Caco-2 (cell line): ENCODE results near the gene GMPPB. TPM values are rescaled to one million over a fixed set of nuclear protein-coding genes. Genes with fewer than 3 reads are reported as not detected.

ENCODE experiments used
- BruUV-seq: library from RNA; stranded (reverse); fragments of 400-500 nt; replicated peaks from 2 replicates; lab custom pipeline; 2021; lab: Mats Ljungman, UMichigan
- CTCF ChIA-PET: fragments of 300-600 bp; sonication (Branson Sonifier 250); formaldehyde crosslinking; loops from one replicate; lab custom pipeline; 2022; ENCODE audit warnings: antibody characterized with exemption; lab: Charles Lee
- POLR2A ChIA-PET: fragments of 300-600 bp; sonication (Branson Sonifier 250); formaldehyde crosslinking; loops from one replicate; lab custom pipeline; 2022; ENCODE audit warnings: antibody characterized with exemption; lab: Charles Lee
- DNase-seq, 2 experiments: peaks; one replicate each; pipeline versions ENCODE4 v3.0.0 to v3.0.0-alpha.2; 2020 to 2022
- H3K27me3 ChIP-seq: replicated peaks from 2 replicates; pipeline ENCODE4 v1.6.0; 2011; ENCODE audit warnings: low read length; ENCODE audit not compliant: control insufficient read depth, insufficient read depth
- H3K36me3 ChIP-seq: 2 replicates; pipeline ENCODE4 v1.5.1; 2011; ENCODE audit warnings: low read length; ENCODE audit not compliant: control insufficient read depth, insufficient read depth
- H3K4me1 ChIP-seq: fragments of 250-450 bp; sonication (Bioruptor Pico); 2 replicates; pipeline ENCODE4 v1.5.1; 2020; ENCODE audit warnings: mild to moderate bottlenecking
- H3K4me3 ChIP-seq: 2 replicates; pipeline ENCODE4 v1.5.1; 2011; ENCODE audit warnings: low read depth, mild to moderate bottlenecking, control low read depth, low read length
- H3K9me3 ChIP-seq: fragments of 250-450 bp; sonication (Bioruptor Pico); 2 replicates; pipeline ENCODE4 v1.5.1; 2020; ENCODE audit warnings: mild to moderate bottlenecking, moderate library complexity
- H3K27ac Mint-ChIP-seq: one replicate; pipeline ENCODE4 v1.8.0; 2022; ENCODE audit warnings: mixed read lengths; ENCODE audit not compliant: unreplicated experiment
- H3K27me3 Mint-ChIP-seq: one replicate; pipeline ENCODE4 v1.8.0; 2022; ENCODE audit warnings: mixed read lengths; ENCODE audit not compliant: insufficient read depth, unreplicated experiment
- H3K36me3 Mint-ChIP-seq: one replicate; pipeline ENCODE4 v1.8.0; 2022; ENCODE audit warnings: mild to moderate bottlenecking, mixed read lengths; ENCODE audit not compliant: insufficient read depth, unreplicated experiment
- H3K4me1 Mint-ChIP-seq: one replicate; pipeline ENCODE4 v1.8.0; 2022; ENCODE audit warnings: low read depth, mixed read lengths; ENCODE audit not compliant: unreplicated experiment
- H3K4me3 Mint-ChIP-seq: one replicate; pipeline ENCODE4 v1.8.0; 2022; ENCODE audit warnings: mild to moderate bottlenecking, moderate library complexity, mixed read lengths; ENCODE audit not compliant: unreplicated experiment
- H3K9me3 Mint-ChIP-seq: one replicate; pipeline ENCODE4 v1.8.0; 2022; ENCODE audit warnings: mixed read lengths; ENCODE audit not compliant: unreplicated experiment
- intact Hi-C: fragments of 100-400 bp; cut with micrococcal nuclease; formaldehyde crosslinking; loops from one replicate; pipeline ENCODE4 v1.10.0; 2022; ENCODE audit not compliant: unreplicated experiment
- total RNA-seq: library from RNA; stranded (reverse); gene quantifications from 2 replicates; pipeline ENCODE4 v1.2.3, GENCODE V29; 2022
- TF ChIP-seq, protein P1 (sequence below), 2 experiments: fragments of 200-600 bp in 1 of 2; IDR thresholded peaks; 1 replicate in 1 of 2; 2 replicates in 1 of 2; pipeline versions ENCODE4 v1.5.1 to v1.8.0; 2011 to 2022; ENCODE audit warnings: antibody characterized with exemption in 1 of 2, control low read depth in 1 of 2, inconsistent platforms in 1 of 2, low read depth in 1 of 2, low read length in 1 of 2, mild to moderate bottlenecking in 1 of 2, moderate library complexity in 1 of 2; ENCODE audit not compliant: insufficient read depth in 1 of 2, severe bottlenecking in 1 of 2, unreplicated experiment in 1 of 2

Gene GMPPB
- total RNA-seq, 1 experiment from 2014 or later, result 26.5 TPM

DNA sequence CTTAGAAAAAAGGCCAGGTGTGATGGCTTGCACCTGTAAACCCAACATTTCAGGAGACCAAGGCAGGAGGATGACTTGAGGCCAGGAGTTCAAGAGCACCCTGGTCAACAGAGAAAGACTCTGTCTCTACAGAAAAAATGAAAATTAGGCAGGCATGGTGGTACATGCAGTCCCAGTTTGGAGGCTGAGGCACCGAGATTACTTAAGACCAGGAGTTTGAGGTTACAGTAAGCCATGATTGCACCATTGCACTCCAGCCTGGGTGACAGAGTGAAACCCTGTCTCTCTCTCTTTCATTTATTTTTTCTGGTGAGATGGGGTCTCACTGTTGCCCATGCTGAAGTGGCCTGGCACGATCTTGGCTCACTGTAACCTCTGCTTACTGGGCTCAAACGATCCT lies 37.9 kb upstream of the GMPPB start:
- intact Hi-C loops, result no loop called here
- Mint-ChIP-seq H3K27ac (no peak overlapping the region), H3K4me1 (no peaks in the 10 kb centered on the region), H3K9me3 (no peaks in the 10 kb centered on the region), H3K27me3 (no peaks in the 10 kb centered on the region), H3K36me3 (peaks cover 34% of the 10 kb centered on the region), H3K4me3 (no peak overlapping the region)
- no peak overlapping the region for H3K4me3 ChIP-seq
- H3K9me3 ChIP-seq, result no peaks in the 10 kb centered on the region
- CTCF ChIA-PET, result no interaction called here
- no peaks in the 10 kb centered on the region for H3K4me1 ChIP-seq
- POLR2A ChIA-PET, result no interaction called here
- H3K36me3 ChIP-seq, result no peaks in the 10 kb centered on the region
- TF ChIP-seq, protein P1, sequence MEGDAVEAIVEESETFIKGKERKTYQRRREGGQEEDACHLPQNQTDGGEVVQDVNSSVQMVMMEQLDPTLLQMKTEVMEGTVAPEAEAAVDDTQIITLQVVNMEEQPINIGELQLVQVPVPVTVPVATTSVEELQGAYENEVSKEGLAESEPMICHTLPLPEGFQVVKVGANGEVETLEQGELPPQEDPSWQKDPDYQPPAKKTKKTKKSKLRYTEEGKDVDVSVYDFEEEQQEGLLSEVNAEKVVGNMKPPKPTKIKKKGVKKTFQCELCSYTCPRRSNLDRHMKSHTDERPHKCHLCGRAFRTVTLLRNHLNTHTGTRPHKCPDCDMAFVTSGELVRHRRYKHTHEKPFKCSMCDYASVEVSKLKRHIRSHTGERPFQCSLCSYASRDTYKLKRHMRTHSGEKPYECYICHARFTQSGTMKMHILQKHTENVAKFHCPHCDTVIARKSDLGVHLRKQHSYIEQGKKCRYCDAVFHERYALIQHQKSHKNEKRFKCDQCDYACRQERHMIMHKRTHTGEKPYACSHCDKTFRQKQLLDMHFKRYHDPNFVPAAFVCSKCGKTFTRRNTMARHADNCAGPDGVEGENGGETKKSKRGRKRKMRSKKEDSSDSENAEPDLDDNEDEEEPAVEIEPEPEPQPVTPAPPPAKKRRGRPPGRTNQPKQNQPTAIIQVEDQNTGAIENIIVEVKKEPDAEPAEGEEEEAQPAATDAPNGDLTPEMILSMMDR (IDR thresholded peaks at IDR 0.05; ENCODE audit: insufficient read depth in 1 of 2, low read depth in 1 of 2, low read length in 1 of 2, severe bottlenecking in 1 of 2, unreplicated experiment in 1 of 2), result no peak
- no TSS peak for BruUV-seq
- no peak for DNase-seq
- no peaks in the 10 kb centered on the region for H3K27me3 ChIP-seq

DNA sequence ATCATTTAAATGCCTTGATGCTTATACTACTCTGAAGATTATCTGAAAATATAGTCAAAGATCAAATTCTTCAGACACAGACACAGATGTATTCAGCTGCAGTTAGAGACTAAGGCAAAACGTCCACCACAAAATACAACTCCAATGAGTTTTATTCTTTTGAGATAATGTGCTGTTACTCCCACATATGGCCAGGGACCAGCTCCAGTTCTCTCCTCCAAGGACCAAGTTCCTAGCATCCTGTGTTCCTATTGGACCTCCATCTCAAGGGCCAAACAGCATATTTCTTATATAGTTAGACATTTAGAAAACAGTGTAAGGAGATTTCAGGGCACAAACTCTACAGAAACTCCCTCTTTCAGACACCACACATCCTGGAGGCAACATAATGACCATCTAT lies 35.5 kb upstream of the GMPPB start:
- BruUV-seq, result TSS peak; percentile 8
- no peaks in the 10 kb centered on the region for H3K9me3 Mint-ChIP-seq

DNA sequence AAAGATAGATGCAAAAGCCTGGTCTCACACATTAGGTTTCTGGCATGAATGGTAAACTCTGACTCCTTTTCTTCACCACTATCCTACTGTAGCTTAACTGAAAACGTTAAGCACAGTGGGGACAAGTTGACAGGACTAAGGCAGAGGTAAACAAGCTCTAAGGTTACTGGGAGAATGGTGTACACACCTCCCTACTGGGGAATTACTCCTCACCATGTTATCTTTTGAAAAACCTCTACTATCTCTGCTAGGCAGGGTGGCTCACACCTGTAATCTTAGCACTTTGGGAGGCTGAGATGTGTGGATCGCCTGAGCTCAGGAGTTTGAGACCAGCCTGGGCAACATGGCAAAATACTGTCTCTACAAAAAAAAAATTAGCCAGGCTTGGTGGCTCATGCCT lies 33.4 kb upstream of the GMPPB start:
- no peak for DNase-seq
- H3K27me3 Mint-ChIP-seq, result no peaks in the 10 kb centered on the region
- POLR2A ChIA-PET, result no interaction called here
- no peak overlapping the region for H3K27ac Mint-ChIP-seq
- no peaks in the 10 kb centered on the region for H3K9me3 Mint-ChIP-seq
- Histone ChIP-seq H3K36me3 (no peaks in the 10 kb centered on the region; the same call in 1 of the 2 replicates), H3K4me3 (no peak overlapping the region), H3K9me3 (0 out of 2 replicates have a peak, but pooled peaks cover 3% of the 10 kb centered on the region), H3K4me1 (no peaks in the 10 kb centered on the region; the same call in 1 of the 2 replicates), H3K27me3 (no peaks in the 10 kb centered on the region)
- TF ChIP-seq, protein P1 (IDR thresholded peaks at IDR 0.05; ENCODE audit: insufficient read depth in 1 of 2, low read depth in 1 of 2, low read length in 1 of 2, severe bottlenecking in 1 of 2, unreplicated experiment in 1 of 2), result no peak
- intact Hi-C loops, result no loop called here
- H3K4me3 Mint-ChIP-seq, result no peak overlapping the region
- H3K36me3 Mint-ChIP-seq, result peaks cover 27% of the 10 kb centered on the region
- BruUV-seq, result no TSS peak
- H3K4me1 Mint-ChIP-seq, result peaks cover 6% of the 10 kb centered on the region
- CTCF ChIA-PET, result no interaction called here

More for the DNA sequence above, 35.5 kb upstream of the GMPPB start:
- TF ChIP-seq, protein P1 (IDR thresholded peaks at IDR 0.05; ENCODE audit: insufficient read depth in 1 of 2, low read depth in 1 of 2, low read length in 1 of 2, severe bottlenecking in 1 of 2, unreplicated experiment in 1 of 2), result no peak
- no peak overlapping the region for H3K27ac Mint-ChIP-seq
- ChIA-PET CTCF (no interaction called here), POLR2A (no interaction called here)
- no peak overlapping the region for H3K4me3 ChIP-seq
- H3K36me3 Mint-ChIP-seq, result peaks cover 19% of the 10 kb centered on the region
- H3K4me3 Mint-ChIP-seq, result no peak overlapping the region
- no peaks in the 10 kb centered on the region for H3K4me1 Mint-ChIP-seq
- intact Hi-C loops, result no loop called here
- H3K4me1 ChIP-seq, result no peaks in the 10 kb centered on the region
- no peaks in the 10 kb centered on the region for H3K27me3 ChIP-seq
- H3K36me3 ChIP-seq, result no peaks in the 10 kb centered on the region
- DNase-seq, result no peak
- 0 out of 2 replicates have a peak, but pooled peaks cover 3% of the 10 kb centered on the region for H3K9me3 ChIP-seq
- H3K27me3 Mint-ChIP-seq, result no peaks in the 10 kb centered on the region
